ENCODE results near the gene IFIT2.

DNA sequence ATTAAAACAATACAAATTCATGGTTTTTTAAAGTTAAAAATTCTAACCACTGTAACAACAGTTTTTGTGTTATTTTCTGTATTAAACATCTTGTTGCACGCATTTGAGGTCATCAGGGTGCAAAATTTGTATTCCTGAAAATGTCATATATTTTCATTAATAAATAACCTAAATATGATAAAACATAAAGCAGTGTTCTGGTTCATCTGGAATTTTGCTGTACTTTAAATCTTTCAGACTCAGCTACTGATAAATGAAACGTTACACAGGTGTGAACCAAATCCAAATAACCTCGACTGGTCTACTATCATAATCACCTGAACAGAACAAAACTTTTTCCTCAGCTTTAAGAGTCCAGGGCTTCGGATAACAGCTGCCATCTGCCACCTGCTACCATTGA, 6.9 kb downstream of the IFIT2 start:
- TF ChIP-seq EZH2 (IDR thresholded peaks at IDR 0.05; ENCODE audit: insufficient read depth, poor library complexity, severe bottlenecking) = no peak
- no peak for TF ChIP-seq EZH2phosphoT487 (IDR thresholded peaks at IDR 0.05; ENCODE audit: insufficient read depth, low read depth)
